K562 (cell line): ENCODE measurements around the gene PRR23E. TPM values are rescaled to one million over a fixed set of nuclear protein-coding genes. Genes with fewer than 3 reads are reported as not detected.

Source experiments
- ATAC-seq: fragments of 200-7000 bp; cut with Tn5 transposase; 3 replicates; pipeline ENCODE4 v1.9.1; 2020; ENCODE audit warnings: moderate library complexity
- BruUV-seq: library from RNA; stranded (reverse); fragments of 400-500 nt; replicated peaks from 2 replicates; lab custom pipeline; 2021; lab: Mats Ljungman, UMichigan
- CTCF ChIA-PET: fragments of 300-600 bp; formaldehyde crosslinking; extraction: SDS; loops from one replicate; lab custom pipeline; 2021; ENCODE audit warnings: low intra/inter-chr PET ratio; lab: Yijun Ruan, JAX
- POLR2A ChIA-PET: fragments of 300-600, 350-650 bp; sonication (Branson Sonifier 250); formaldehyde crosslinking; extraction: SDS; loops from one replicate; lab custom pipeline; 2021; ENCODE audit warnings: antibody characterized with exemption, inconsistent platforms; lab: Yijun Ruan, JAX
- DNase-seq, 4 experiments: peaks; one replicate each; pipeline versions ENCODE4 v3.0.0 to v3.0.0-alpha.2; 2011 to 2018; ENCODE audit warnings: low spot score in 3 of 4, mixed read lengths in 3 of 4; ENCODE audit errors: extremely low read depth in 1 of 4
- FAIRE-seq: peaks from 2 replicates; lab custom pipeline; 2011; peaks lifted over from hg19 to GRCh38; lab: Jason Lieb, UNC
- H2AFZ ChIP-seq: 2 replicates; pipeline ENCODE4 v1.6.0; 2011; ENCODE audit warnings: low read depth, low read length, control low read depth, inconsistent platforms
- H3K27ac ChIP-seq: fragments of 200-600 bp; 3 replicates; pipeline ENCODE4 v1.8.0; 2011; ENCODE audit warnings: low read depth, mild to moderate bottlenecking, control low read depth, inconsistent platforms, low read length, moderate library complexity, mixed read lengths; ENCODE audit errors: extremely low read depth
- H3K27me3 ChIP-seq, 2 experiments: fragments of 300-600 bp in 1 of 2; 2 replicates in 1 of 2; 3 replicates in 1 of 2; pipeline versions ENCODE4 v1.6.0 to v1.8.0; 2011; ENCODE audit warnings: inconsistent platforms in 2 of 2, low read length in 2 of 2, mild to moderate bottlenecking in 1 of 2, mixed read lengths in 1 of 2, moderate library complexity in 1 of 2; ENCODE audit not compliant: control insufficient read depth in 2 of 2, insufficient read depth in 2 of 2
- H3K36me3 ChIP-seq: fragments of 300-600 bp; 3 replicates; pipeline ENCODE4 v1.8.0; 2011; ENCODE audit warnings: mild to moderate bottlenecking, low read length, inconsistent platforms; ENCODE audit not compliant: control insufficient read depth, insufficient read depth
- H3K4me1 ChIP-seq, 2 experiments: fragments of 200-600 bp in 1 of 2; replicated peaks in 1 of 2; 2 replicates in 1 of 2; 3 replicates in 1 of 2; pipeline versions ENCODE4 v1.5.1 to v1.8.0; 2011; ENCODE audit warnings: inconsistent platforms in 2 of 2, low read length in 2 of 2, mild to moderate bottlenecking in 1 of 2, mixed read lengths in 1 of 2, moderate library complexity in 1 of 2; ENCODE audit not compliant: control insufficient read depth in 2 of 2, insufficient read depth in 2 of 2
- H3K4me2 ChIP-seq: 2 replicates; pipeline ENCODE4 v1.6.1; 2011; ENCODE audit warnings: low read length, control low read depth, inconsistent platforms, mixed read lengths; ENCODE audit not compliant: insufficient read depth
- H3K4me3 ChIP-seq: fragments of 200-600 bp; sonication (generic), shearing (Covaris generic); 2 replicates; pipeline ENCODE4 v1.5.1; 2016; ENCODE audit warnings: control low read depth, inconsistent platforms
- H3K79me2 ChIP-seq: fragments of 200-600 bp; 3 replicates; pipeline ENCODE4 v1.8.0; 2011; ENCODE audit warnings: low read length, inconsistent platforms; ENCODE audit not compliant: control insufficient read depth, insufficient read depth
- H3K9ac ChIP-seq, 2 experiments: 2 replicates each; pipeline versions ENCODE4 v1.6.0 to v1.6.1; 2011; ENCODE audit warnings: low read depth in 2 of 2, low read length in 2 of 2, control low read depth in 1 of 2, inconsistent platforms in 1 of 2, mild to moderate bottlenecking in 1 of 2, mixed read lengths in 1 of 2; ENCODE audit not compliant: insufficient read depth in 1 of 2
- H3K9me1 ChIP-seq: one replicate; pipeline ENCODE4 v1.6.0; 2011; ENCODE audit warnings: inconsistent platforms, mild to moderate bottlenecking, low read length, moderate library complexity; ENCODE audit not compliant: control insufficient read depth, insufficient read depth
- H3K9me3 ChIP-seq: replicated peaks from 2 replicates; pipeline ENCODE4 v1.5.1; 2011; ENCODE audit warnings: low read depth, low read length, inconsistent platforms; ENCODE audit not compliant: control insufficient read depth, insufficient read depth
- H4K20me1 ChIP-seq: replicated peaks from 2 replicates; pipeline ENCODE4 v1.6.1; 2011; ENCODE audit warnings: low read length, inconsistent platforms, mixed read lengths; ENCODE audit not compliant: control insufficient read depth, insufficient read depth
- ATF7 ChIP-seq: fragments of 450-650 bp; IDR thresholded peaks from 2 replicates; pipeline ENCODE4 v1.7.1; 2014; ENCODE audit warnings: mild to moderate bottlenecking, moderate library complexity
- CHD2 ChIP-seq: IDR thresholded peaks from 2 replicates; pipeline ENCODE4 v1.6.1; 2011; ENCODE audit warnings: low read depth, low read length
- CUX1 ChIP-seq: fragments of 200-800 bp; sonication (Bioruptor generic); IDR thresholded peaks from 2 replicates; pipeline ENCODE4 v1.6.1; 2016; ENCODE audit warnings: missing genetic modification characterization, missing compliant biosample characterization
- ID3 ChIP-seq, 2 experiments: fragments of 250-450 bp in 1 of 2; fragments of 450-650 bp in 1 of 2; sonication (Bioruptor Pico) in 1 of 2; IDR thresholded peaks; 2 replicates each; pipeline versions ENCODE4 v1.6.1 to v1.8.0; 2016 to 2021; ENCODE audit warnings: mild to moderate bottlenecking in 2 of 2, moderate library complexity in 2 of 2, missing compliant biosample characterization in 1 of 2, missing genetic modification characterization in 1 of 2
- MEF2D ChIP-seq: conservative IDR thresholded peaks from 2 replicates; pipeline ENCODE4 v1.6.1; 2016; ENCODE audit warnings: low read depth, missing genetic modification characterization, missing compliant biosample characterization
- NCOA6 ChIP-seq: fragments of 450-650 bp; IDR thresholded peaks from 2 replicates; pipeline ENCODE4 v1.6.1; 2017; ENCODE audit warnings: mild to moderate bottlenecking
- POLR2H ChIP-seq: IDR thresholded peaks from 2 replicates; pipeline ENCODE4 v1.6.1; 2016; ENCODE audit warnings: missing genetic modification characterization, low read depth, mild to moderate bottlenecking, control low read depth, missing compliant biosample characterization, moderate library complexity
- POLR3A ChIP-seq: IDR thresholded peaks from 2 replicates; pipeline ENCODE4 v1.6.1; 2011; ENCODE audit warnings: borderline replicate concordance, mild to moderate bottlenecking, moderate library complexity; ENCODE audit not compliant: insufficient read length, insufficient read depth; ENCODE audit errors: extremely low read depth
- SIN3B ChIP-seq: fragments of 450-650 bp; IDR thresholded peaks from 2 replicates; pipeline ENCODE4 v1.6.1; 2017; ENCODE audit warnings: low read depth, mild to moderate bottlenecking, moderate library complexity
- SMAD3 ChIP-seq: fragments of 450-650 bp; formaldehyde crosslinking; conservative IDR thresholded peaks from 2 replicates; pipeline ENCODE4 v1.4.0; 2020; ENCODE audit warnings: mild to moderate bottlenecking
- U2AF2 ChIP-seq: fragments of 200-400 bp; formaldehyde crosslinking; optimal IDR thresholded peaks from 2 replicates; pipeline ENCODE3; 2017; ENCODE audit warnings: low read depth, mild to moderate bottlenecking, low read length
- ZNF232 ChIP-seq: sonication (generic); formaldehyde crosslinking; IDR thresholded peaks from 2 replicates; pipeline ENCODE4 v1.8.0; 2022; ENCODE audit warnings: mild to moderate bottlenecking, missing genetic modification reagents
- WGBS: fragments of 100-300 bp; shearing (Covaris generic); methylation state at CpG from one replicate; pipeline ENCODE4 v1.1.6; 2016; ENCODE audit warnings: low coverage, mixed read lengths; ENCODE audit not compliant: insufficient coverage; ENCODE audit errors: missing lambda C conversion rate; 5-methylcytosine and 5-hydroxymethylcytosine counted together
- in situ Hi-C: fragments of 300-500 bp; cut with MboI; formaldehyde crosslinking; loops from 4 replicates; pipeline ENCODE4 v1.15.0; 2018; ENCODE audit warnings: inconsistent platforms, mixed read lengths
- intact Hi-C: fragments of 100-400 bp; cut with micrococcal nuclease; formaldehyde crosslinking; loops from 2 replicates; pipeline ENCODE4 v1.14.2; 2022
- polyA plus RNA-seq, 8 experiments: library from polyadenylated mRNA; depleted of rRNA in 4 of 8; stranded (reverse) in 5 of 8; unstranded in 3 of 8; fragments of >200 nt; fragmentation: Nextera tagmentation in 2 of 8; fragmentation: Illumina TruSeq in 1 of 8; extraction: Ambion mirVana in 2 of 8; extraction: Trizol in 1 of 8; gene quantifications; 2 replicates each; pipeline versions ENCODE4 v1.2.1 to v1.2.3, GENCODE V29; 2011 to 2014; ENCODE audit warnings: inconsistent platforms in 1 of 8, missing spikeins in 1 of 8
- total RNA-seq, 7 experiments: library from RNA; depleted of rRNA in 6 of 7; stranded (reverse); fragments of >200 nt in 6 of 7; fragmentation: Illumina TruSeq in 2 of 7; extraction: Trizol in 2 of 7; gene quantifications; 2 replicates each; pipeline versions ENCODE4 v1.2.1 to v1.2.3, GENCODE V29; 2011 to 2021; ENCODE audit warnings: low replicate concordance in 1 of 7
- TF ChIP-seq, protein P1 (sequence below): fragments of 450-650 bp; formaldehyde crosslinking; IDR thresholded peaks from 2 replicates; pipeline ENCODE4 v1.4.0; 2022; ENCODE audit warnings: mild to moderate bottlenecking, moderate library complexity
- TF ChIP-seq, protein P2 (sequence below): fragments of 250-450 bp; sonication (Bioruptor Pico); IDR thresholded peaks from 2 replicates; pipeline ENCODE4 v1.5.0; 2021
- TF ChIP-seq, protein P3 (sequence below): fragments of 450-650 bp; IDR thresholded peaks from 2 replicates; pipeline ENCODE4 v1.6.1; 2016; ENCODE audit warnings: missing biosample characterization, missing genetic modification characterization

Gene PRR23E
- total and polyA plus RNA-seq, 9 of the 15 experiments (the other 6 are each of a cell fraction or from before 2014, with no cell fraction given) = not detected

GRCh38 chr3:127206154-127206553 lies 13.2 kb downstream of the PRR23E start:
- H3K27ac ChIP-seq = no peak overlapping the region
- DNase-seq = no peak
- in situ Hi-C loops = no loop called here
- H3K9me1 ChIP-seq = no peaks in the 10 kb centered on the region
- intact Hi-C loops = no loop called here
- H3K9ac ChIP-seq = no peak overlapping the region
- H3K27me3 ChIP-seq = peaks cover 0 to 36% of the 10 kb centered on the region in 2 experiments; a peak in 2 of 5 replicates
- no peaks in the 10 kb centered on the region for H3K79me2 ChIP-seq
- H4K20me1 ChIP-seq = no peaks in the 10 kb centered on the region
- 6% methylated on average over 3 of the region's 3 CpGs for WGBS
- H3K4me3 ChIP-seq = no peak overlapping the region
- H3K36me3 ChIP-seq = no peaks in the 10 kb centered on the region
- H3K4me1 ChIP-seq = no peaks in the 10 kb centered on the region
- no peak for ATAC-seq
- H3K9me3 ChIP-seq = no peaks in the 10 kb centered on the region
- no peak for FAIRE-seq
- BruUV-seq = no TSS peak
- POLR2A ChIA-PET = interaction anchor here (0.7 kb wide), 1 partner anchor 58 kb away, joined by 3 read pairs; no protein-coding TSS in a partner anchor
- CTCF ChIA-PET = no interaction called here
- no peak overlapping the region for H3K4me2 ChIP-seq
- H2AFZ ChIP-seq = no peak overlapping the region
- no peak for TF ChIP-seq MEF2D
- TF ChIP-seq POLR3A = no peak
- TF ChIP-seq CUX1 (CRISPR knock-in tag) = no peak
- TF ChIP-seq, protein P1, sequence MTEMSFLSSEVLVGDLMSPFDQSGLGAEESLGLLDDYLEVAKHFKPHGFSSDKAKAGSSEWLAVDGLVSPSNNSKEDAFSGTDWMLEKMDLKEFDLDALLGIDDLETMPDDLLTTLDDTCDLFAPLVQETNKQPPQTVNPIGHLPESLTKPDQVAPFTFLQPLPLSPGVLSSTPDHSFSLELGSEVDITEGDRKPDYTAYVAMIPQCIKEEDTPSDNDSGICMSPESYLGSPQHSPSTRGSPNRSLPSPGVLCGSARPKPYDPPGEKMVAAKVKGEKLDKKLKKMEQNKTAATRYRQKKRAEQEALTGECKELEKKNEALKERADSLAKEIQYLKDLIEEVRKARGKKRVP = no peak
- TF ChIP-seq U2AF2 = no peak
- no peak for TF ChIP-seq CHD2
- TF ChIP-seq NCOA6 = no peak
- TF ChIP-seq, protein P2, sequence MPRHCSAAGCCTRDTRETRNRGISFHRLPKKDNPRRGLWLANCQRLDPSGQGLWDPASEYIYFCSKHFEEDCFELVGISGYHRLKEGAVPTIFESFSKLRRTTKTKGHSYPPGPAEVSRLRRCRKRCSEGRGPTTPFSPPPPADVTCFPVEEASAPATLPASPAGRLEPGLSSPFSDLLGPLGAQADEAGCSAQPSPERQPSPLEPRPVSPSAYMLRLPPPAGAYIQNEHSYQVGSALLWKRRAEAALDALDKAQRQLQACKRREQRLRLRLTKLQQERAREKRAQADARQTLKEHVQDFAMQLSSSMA (CRISPR knock-in tag) = no peak
- no peak for TF ChIP-seq SMAD3 (CRISPR knock-in tag)
- no peak for TF ChIP-seq ATF7
- TF ChIP-seq ID3 (CRISPR knock-in tag; IDR thresholded peaks at IDR 0.05) = no peak
- TF ChIP-seq ID3 (tag; IDR thresholded peaks at IDR 0.05) = no peak
- TF ChIP-seq, protein P3, sequence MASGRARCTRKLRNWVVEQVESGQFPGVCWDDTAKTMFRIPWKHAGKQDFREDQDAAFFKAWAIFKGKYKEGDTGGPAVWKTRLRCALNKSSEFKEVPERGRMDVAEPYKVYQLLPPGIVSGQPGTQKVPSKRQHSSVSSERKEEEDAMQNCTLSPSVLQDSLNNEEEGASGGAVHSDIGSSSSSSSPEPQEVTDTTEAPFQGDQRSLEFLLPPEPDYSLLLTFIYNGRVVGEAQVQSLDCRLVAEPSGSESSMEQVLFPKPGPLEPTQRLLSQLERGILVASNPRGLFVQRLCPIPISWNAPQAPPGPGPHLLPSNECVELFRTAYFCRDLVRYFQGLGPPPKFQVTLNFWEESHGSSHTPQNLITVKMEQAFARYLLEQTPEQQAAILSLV (tag) = no peak
- no peak for TF ChIP-seq ZNF232 (CRISPR knock-in tag)
- TF ChIP-seq POLR2H (tag) = no peak
- no peak for TF ChIP-seq SIN3B
